GM13977 (cell line): ENCODE measurements around the gene BARHL1.

Experiments used
- DNase-seq: peaks from one replicate; pipeline ENCODE4 v3.0.0; 2012; ENCODE audit warnings: low spot score
- in situ Hi-C: fragments of 300-500 bp; cut with MboI; formaldehyde crosslinking; loops from one replicate; pipeline ENCODE4 v1.12.0; 2022; ENCODE audit warnings: low sequenced_read_pairs, low pct_unique_long_range_greater_than_20kb, mixed read lengths, inconsistent platforms; ENCODE audit not compliant: unreplicated experiment
- TF ChIP-seq, protein P1 (sequence below): IDR thresholded peaks from 2 replicates; pipeline ENCODE4 v1.5.1; 2012; ENCODE audit warnings: mild to moderate bottlenecking, control low read depth; ENCODE audit not compliant: insufficient read depth; ENCODE audit errors: extremely low read depth, missing control alignments

The BARHL1 gene

GRCh38 chr9:132590037-132590317 lies 7.6 kb downstream of the BARHL1 start:
- in situ Hi-C loops: no loop called here
- DNase-seq: no peak
- TF ChIP-seq, protein P1, sequence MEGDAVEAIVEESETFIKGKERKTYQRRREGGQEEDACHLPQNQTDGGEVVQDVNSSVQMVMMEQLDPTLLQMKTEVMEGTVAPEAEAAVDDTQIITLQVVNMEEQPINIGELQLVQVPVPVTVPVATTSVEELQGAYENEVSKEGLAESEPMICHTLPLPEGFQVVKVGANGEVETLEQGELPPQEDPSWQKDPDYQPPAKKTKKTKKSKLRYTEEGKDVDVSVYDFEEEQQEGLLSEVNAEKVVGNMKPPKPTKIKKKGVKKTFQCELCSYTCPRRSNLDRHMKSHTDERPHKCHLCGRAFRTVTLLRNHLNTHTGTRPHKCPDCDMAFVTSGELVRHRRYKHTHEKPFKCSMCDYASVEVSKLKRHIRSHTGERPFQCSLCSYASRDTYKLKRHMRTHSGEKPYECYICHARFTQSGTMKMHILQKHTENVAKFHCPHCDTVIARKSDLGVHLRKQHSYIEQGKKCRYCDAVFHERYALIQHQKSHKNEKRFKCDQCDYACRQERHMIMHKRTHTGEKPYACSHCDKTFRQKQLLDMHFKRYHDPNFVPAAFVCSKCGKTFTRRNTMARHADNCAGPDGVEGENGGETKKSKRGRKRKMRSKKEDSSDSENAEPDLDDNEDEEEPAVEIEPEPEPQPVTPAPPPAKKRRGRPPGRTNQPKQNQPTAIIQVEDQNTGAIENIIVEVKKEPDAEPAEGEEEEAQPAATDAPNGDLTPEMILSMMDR: no peak

GRCh38 chr9:132590318-132591182 lies 8.1 kb downstream of the BARHL1 start:
- TF ChIP-seq, protein P1: no peak
- in situ Hi-C loops: no loop called here
- DNase-seq: no peak

DNA sequence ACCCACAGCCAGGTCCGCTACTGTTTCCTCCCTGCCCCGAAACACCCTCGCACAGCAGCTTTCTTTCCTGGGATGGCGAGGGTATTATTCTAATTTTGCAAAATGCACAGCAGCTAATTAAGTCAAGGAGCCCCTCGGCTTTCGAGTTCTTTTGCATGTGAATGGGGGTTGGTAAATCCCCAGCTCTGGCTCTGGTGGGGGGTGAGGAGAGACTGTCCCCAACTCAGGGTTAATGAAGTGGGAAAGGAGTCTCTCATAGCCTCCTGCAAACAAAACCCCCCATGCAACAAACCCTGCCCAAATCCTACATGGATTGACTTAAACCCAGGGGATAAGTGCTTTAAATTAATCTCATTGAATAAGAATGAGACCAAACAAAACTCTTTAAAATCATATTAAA lies 8.8 kb downstream of the BARHL1 start:
- TF ChIP-seq, protein P1: no peak
- DNase-seq: no peak
- in situ Hi-C loops: no loop called here

GRCh38 chr9:132591751-132592314 lies 9.4 kb downstream of the BARHL1 start:
- no peak for DNase-seq
- TF ChIP-seq, protein P1: no peak
- in situ Hi-C loops: no loop called here

- in situ Hi-C loops: no loop called here
- TF ChIP-seq, protein P1: no peak
Observed at GRCh38 chr9:132592451-132592850, 10.0 kb downstream of the BARHL1 start.

DNA sequence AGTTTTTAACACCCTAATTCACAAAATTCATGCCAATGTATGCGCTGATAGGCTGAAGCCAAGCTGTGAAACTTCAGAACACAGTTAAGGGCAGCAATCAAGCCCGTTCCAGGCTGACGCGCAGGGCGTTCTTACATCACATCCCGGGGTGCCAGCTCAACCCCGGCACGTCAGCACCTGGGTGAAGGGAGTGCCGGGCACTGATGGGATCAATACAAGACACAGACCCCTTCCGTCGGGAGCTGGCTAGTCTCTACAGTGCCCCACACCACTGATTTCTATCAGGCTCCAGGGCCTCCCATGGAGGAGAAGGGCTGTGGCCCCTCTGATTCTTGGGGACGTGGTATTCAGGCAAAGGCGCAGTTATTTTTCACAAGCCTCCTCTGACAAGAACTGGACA lies 12.0 kb downstream of the BARHL1 start:
- TF ChIP-seq, protein P1: no peak
- in situ Hi-C loops: no loop called here
- DNase-seq: no peak

More at GRCh38 chr9:132592451-132592850, 10.0 kb downstream of the BARHL1 start:
- DNase-seq: no peak
